Measurements from ENCODE around the gene NUDT4B. TPM values are rescaled to one million over a fixed set of nuclear protein-coding genes. Genes with fewer than 3 reads are reported as not detected.
"Not testable (repeated sequence)": the region's sequence is repeated elsewhere in the genome, so short reads cannot be mapped to it uniquely, and the experiment has no call there.

Gene NUDT4B
- total RNA-seq, 1 donor from 2014 or later, result 1.3 TPM

DNA sequence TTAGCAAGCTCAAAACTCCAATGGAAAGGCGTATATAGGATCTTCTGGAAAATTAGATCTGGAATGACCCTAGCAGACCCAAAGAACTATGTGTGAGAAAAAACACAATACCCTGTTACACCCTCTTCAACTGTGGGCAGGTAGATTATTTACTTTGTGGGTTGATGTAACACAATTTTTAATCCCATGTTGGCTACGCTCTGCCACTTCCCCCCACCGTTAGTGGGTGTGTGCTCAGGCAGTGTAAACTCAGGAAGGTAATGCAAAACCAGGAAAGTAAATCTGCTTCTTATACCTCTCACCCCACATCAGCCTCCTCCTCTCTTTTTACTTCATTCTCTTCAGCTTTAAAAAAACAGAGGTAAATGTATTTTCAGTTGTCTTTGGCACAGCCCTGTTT, 23.7 kb upstream of the NUDT4B start:
- not testable (repeated sequence) for H3K4me3 Mint-ChIP-seq; H3K36me3 Mint-ChIP-seq; H3K9me3 Mint-ChIP-seq; H3K4me1 Mint-ChIP-seq (ENCODE audit: unreplicated experiment); DNase-seq (ENCODE audit: extremely low spot score, unreplicated experiment); H3K27me3 Mint-ChIP-seq; H3K27ac Mint-ChIP-seq

DNA sequence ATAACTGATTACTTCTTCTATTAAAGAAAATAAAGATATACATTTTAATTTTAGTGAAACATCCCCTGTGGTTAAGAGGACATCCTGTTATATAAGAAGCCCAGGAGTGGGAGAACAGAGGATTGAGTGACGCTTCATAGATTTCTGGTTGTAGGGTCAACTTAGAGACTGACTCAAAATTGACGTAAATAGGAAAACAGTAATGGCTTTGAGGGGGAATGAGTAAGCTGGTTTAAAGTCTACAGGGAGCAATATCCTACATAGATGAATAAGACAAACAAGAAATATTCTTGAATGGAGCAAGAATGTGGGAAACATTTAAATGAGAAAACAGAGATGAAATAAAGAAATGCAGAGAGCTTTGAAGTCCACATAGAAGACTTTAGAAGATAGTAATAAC, 20.7 kb upstream of the NUDT4B start:
- H3K4me1 Mint-ChIP-seq (ENCODE audit: unreplicated experiment); H3K9me3 Mint-ChIP-seq; H3K4me3 Mint-ChIP-seq; H3K36me3 Mint-ChIP-seq; H3K27ac Mint-ChIP-seq; DNase-seq (ENCODE audit: extremely low spot score, unreplicated experiment); H3K27me3 Mint-ChIP-seq: not testable (repeated sequence)

DNA sequence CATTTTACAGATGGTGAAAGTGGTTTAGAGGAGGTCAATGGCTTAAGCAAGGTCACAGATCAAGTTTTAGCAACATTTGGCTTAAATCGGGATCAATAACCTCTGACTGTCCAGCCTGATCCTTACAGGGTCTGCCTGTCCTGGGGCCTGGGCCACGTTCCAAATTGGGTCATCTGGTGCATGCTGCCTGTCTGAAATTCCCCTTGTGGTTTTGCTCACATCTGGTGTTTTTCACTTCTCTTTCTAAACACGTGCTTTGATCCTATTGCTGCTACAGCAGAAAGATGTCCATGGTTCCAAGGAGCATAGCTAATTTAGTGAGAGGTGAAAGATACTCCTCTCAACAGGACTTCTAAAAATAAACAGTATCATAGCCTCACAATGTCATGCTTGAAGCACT, 19.4 kb upstream of the NUDT4B start:
- not testable (repeated sequence) for DNase-seq (ENCODE audit: extremely low spot score, unreplicated experiment); H3K4me1 Mint-ChIP-seq (ENCODE audit: unreplicated experiment); H3K36me3 Mint-ChIP-seq; H3K4me3 Mint-ChIP-seq; H3K27ac Mint-ChIP-seq; H3K9me3 Mint-ChIP-seq; H3K27me3 Mint-ChIP-seq

DNA sequence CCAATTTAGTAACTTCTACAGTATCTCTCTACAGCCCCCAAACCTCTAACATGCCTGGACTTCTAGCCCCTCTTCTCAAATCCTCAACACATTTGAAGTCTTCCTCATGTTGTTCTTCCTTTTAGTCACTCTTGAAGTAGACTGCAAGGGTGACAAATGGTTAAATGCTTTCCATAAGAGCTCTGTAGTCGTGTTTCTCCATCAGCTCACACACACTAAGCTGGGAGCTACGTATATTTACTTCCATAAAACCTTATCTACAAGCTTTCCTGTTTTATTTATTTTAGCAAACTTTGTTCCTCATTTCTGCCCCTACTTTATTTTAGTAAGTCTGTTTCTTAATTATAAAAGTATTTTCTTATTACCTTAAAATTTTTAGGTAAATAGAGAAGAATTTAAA, 19.0 kb upstream of the NUDT4B start:
- not testable (repeated sequence) for H3K36me3 Mint-ChIP-seq; H3K4me1 Mint-ChIP-seq (ENCODE audit: unreplicated experiment); H3K9me3 Mint-ChIP-seq; H3K27me3 Mint-ChIP-seq; H3K27ac Mint-ChIP-seq; H3K4me3 Mint-ChIP-seq; DNase-seq (ENCODE audit: extremely low spot score, unreplicated experiment)

DNA sequence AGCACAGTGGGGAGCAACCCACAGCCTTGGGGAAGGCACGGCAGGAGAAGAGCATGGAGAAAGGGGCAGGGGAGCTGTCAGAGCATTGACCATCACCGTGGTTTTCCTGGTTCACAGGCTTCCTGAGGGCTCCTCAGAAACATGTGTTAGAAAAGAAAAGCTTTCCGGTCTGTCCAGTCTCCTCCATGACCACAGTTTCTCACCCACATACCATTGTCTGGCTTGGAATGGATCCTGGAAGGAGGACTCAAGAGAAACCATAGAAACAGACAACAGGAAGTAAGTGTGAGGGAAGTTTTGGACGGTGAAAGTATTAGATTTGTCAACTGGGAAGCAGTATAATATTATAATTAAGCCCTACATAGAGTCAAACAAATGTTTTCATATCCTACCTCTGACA, 16.3 kb upstream of the NUDT4B start:
- H3K9me3 Mint-ChIP-seq; H3K36me3 Mint-ChIP-seq; H3K27me3 Mint-ChIP-seq; DNase-seq (ENCODE audit: extremely low spot score, unreplicated experiment); H3K27ac Mint-ChIP-seq; H3K4me3 Mint-ChIP-seq; H3K4me1 Mint-ChIP-seq (ENCODE audit: unreplicated experiment): not testable (repeated sequence)

DNA sequence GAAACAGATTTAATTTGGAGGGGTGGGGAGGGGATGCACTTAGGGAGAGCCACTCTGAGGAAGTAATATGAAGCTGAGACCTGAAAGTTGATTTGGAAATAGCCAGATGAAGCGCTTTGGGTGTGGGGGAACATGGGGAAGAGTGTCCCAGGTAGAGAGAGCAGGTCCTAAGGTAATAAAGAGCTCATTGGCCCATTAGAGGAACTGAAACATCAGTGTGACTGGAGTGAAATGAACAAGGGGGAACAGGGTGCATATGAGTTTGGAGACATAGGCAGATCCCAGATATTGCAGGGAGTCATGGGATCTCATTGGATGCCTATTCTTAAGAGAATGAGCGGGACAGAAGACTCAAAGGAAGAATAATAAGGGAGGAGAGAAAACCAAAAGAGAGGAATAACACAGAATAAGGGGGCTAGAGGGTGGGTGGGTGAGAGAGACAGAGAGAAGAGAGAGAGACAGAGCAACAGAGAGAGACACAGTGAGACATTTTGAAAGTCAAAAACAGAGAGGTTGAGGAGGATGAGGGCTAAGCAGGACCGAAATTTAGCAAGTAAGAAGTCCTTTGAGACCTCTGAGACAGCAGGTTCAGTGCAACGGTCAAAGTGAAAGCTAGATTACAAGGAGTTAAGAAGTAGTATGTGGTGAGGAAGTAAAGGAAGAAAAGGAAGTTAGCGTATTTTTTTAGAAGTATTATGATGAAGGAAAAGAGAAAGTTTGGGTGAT, 14.8 kb upstream of the NUDT4B start:
- H3K27ac Mint-ChIP-seq; H3K4me3 Mint-ChIP-seq; H3K27me3 Mint-ChIP-seq; H3K9me3 Mint-ChIP-seq; H3K4me1 Mint-ChIP-seq (ENCODE audit: unreplicated experiment); H3K36me3 Mint-ChIP-seq; DNase-seq (ENCODE audit: extremely low spot score, unreplicated experiment): not testable (repeated sequence)

DNA sequence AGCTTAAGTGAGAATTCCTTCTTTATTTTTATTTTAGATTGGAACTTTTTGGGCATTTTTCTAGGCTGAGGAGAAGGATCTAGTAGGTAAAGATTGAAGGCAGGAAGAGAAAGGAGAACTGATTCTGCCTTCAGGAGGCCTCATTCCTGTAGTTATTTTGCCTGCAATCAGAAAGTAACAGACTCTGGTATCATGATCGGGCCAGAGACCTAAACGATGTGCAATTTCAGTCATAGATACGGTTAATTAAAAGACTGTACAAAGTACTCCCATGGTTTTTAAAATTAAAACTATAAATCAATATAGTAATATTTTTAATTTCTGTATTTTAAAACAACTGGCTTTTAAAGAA, 14.3 kb upstream of the NUDT4B start:
- not testable (repeated sequence) for H3K4me3 Mint-ChIP-seq; H3K36me3 Mint-ChIP-seq; H3K4me1 Mint-ChIP-seq (ENCODE audit: unreplicated experiment); H3K27me3 Mint-ChIP-seq; H3K9me3 Mint-ChIP-seq; H3K27ac Mint-ChIP-seq; DNase-seq (ENCODE audit: extremely low spot score, unreplicated experiment)

DNA sequence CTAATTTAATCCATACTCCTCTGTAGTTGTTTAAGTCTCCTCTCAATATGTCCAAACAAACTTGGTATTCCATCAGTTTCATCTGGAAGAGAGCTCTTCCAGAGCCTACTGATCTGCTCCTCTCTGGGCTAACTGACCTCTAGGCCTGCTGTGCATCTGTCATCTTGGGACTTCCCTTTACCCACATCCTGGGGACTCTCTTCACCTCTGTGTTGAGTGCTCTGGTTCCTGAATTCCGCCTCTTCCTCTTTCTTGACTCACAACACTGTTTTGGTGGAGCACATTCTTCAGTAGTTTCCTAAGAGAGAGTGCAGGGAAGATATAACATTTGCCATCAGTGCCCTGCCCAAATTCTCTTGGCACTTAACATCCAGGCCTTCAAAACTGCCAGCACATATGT, 13.0 kb upstream of the NUDT4B start:
- not testable (repeated sequence) for H3K9me3 Mint-ChIP-seq; H3K36me3 Mint-ChIP-seq; H3K27ac Mint-ChIP-seq; DNase-seq (ENCODE audit: extremely low spot score, unreplicated experiment); H3K4me3 Mint-ChIP-seq; H3K4me1 Mint-ChIP-seq (ENCODE audit: unreplicated experiment); H3K27me3 Mint-ChIP-seq

DNA sequence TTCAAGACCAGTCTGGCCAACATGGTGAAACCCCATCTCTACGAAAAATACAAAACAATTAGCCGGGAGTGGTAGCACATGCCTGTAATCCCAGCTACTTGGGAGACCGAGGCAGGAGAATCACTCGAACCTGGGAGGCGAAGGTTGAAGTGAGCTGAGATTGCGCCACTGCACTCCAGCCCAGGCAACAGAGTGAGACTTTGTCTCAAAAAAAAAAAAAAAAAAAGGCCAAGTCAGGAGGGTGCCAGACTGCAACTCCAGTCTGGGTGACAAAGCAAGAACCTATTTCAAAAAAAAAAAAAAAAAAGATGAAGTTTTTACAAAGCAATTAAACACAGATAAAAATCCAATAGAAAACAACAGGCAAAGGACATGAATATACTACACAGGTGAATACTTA, 9.9 kb upstream of the NUDT4B start:
- H3K4me1 Mint-ChIP-seq (ENCODE audit: unreplicated experiment); H3K36me3 Mint-ChIP-seq; H3K27me3 Mint-ChIP-seq; DNase-seq (ENCODE audit: extremely low spot score, unreplicated experiment); H3K4me3 Mint-ChIP-seq; H3K27ac Mint-ChIP-seq; H3K9me3 Mint-ChIP-seq: not testable (repeated sequence)

DNA sequence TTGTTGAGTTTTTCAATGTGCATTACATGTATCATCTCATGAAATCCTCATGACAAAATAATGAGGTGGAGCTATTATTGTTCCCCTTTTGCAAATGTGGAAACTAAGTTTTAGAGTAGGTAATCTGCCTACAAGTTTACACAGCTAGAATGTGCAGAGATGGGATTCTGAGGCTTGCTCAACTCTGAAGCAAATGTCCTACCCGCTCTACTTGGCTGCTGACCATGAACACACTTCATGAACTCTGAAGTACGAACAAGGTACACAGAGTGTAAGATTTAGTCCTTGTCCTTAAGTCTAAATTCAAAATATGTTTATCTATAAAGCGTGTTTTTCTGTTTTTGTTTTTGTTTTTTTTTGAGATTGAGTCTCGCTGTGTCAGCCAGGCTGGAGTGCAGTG, 5.4 kb upstream of the NUDT4B start:
- not testable (repeated sequence) for H3K4me1 Mint-ChIP-seq (ENCODE audit: unreplicated experiment); H3K27me3 Mint-ChIP-seq; DNase-seq (ENCODE audit: extremely low spot score, unreplicated experiment)

DNA sequence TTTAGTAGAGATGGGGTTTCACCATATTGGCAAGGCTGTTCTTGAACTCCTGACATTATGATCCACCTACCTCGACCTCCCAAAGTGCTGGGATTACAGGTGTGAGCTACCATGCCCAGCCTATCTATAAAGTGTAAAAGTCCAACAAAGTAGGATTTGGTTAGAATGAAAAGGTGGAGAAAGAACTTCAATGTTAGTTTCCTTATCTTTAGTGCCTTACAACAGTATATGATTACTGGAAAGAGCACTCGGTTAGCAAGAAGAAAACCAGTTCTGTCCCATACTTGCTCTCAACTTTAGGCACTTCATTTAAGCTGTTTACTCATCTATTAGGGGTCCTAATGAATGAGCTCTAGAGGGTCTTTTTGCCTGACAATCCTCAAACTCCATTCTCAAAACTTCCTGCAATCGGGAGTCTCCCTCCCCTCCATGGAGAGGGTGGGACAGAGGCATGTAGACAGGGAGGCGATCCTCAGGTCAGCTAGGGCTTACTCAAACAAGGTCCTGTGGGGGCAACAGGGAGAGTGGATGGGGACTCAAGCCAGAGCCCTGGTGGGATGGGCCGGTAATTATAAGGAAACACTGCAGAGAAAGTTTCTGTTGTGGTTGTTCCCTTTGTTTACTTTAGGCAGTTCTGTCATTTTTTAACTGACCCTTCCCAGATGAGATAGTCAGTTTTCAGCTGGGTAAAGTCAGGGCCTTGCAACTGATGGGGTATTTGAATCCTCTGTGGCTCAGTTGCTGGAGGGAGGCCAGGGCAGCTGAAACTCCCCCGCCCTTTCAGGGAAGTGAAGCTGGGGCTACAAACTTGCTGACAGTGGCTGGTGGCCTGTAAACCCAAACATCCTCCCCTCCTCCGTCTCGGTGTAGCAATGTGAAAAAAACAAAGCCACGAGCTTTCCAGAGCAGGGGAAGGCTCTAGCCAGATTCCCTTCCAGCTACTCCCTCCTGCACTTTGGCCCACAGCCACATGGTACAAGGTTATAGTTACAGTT, 4.6 kb upstream of the NUDT4B start:
- not testable (repeated sequence) for DNase-seq (ENCODE audit: extremely low spot score, unreplicated experiment); H3K4me1 Mint-ChIP-seq (ENCODE audit: unreplicated experiment); H3K36me3 Mint-ChIP-seq; H3K27me3 Mint-ChIP-seq; H3K27ac Mint-ChIP-seq; H3K4me3 Mint-ChIP-seq; H3K9me3 Mint-ChIP-seq

More for the DNA sequence above, 5.4 kb upstream of the NUDT4B start:
- not testable (repeated sequence) for H3K9me3 Mint-ChIP-seq, H3K27ac Mint-ChIP-seq, H3K36me3 Mint-ChIP-seq, H3K4me3 Mint-ChIP-seq

DNA sequence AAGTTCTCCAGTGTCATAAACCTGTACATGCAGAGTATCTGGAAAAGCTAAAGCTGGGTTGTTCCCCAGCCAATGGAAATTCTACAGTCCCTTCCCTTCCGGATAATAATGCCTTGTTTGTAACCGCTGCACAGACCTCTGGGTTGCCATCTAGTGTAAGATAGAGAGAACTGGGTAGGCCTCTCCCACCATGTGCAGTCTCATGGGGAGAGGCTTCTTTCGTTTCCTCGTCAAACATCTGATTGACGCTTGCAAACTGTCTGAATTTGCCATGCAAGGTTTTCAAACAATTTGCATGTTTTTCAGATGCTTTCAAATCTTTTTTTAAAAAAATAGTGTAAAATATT, 734 bp downstream of the NUDT4B start:
- H3K9me3 Mint-ChIP-seq; H3K27ac Mint-ChIP-seq; DNase-seq (ENCODE audit: extremely low spot score, unreplicated experiment): not testable (repeated sequence)

DNA sequence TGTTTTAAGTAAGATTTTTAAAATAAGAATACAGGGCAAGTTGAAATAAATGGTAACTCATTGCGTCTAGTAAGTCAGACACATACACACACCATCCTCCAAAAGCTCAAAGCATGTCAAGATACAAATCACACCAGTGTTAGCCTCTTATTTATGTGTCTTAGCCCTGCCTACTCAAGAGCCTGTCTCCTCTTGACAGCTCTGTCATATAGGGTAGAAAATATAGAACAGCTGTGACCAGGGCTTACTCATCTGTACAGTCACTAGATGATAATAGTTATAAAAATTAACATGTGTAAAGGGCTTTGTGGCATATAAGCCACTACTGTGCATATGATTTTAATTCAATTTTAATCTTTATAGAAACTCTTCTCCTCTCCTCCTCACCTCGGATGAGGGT, 7.7 kb downstream of the NUDT4B start:
- not testable (repeated sequence) for H3K36me3 Mint-ChIP-seq

More for the DNA sequence above, 734 bp downstream of the NUDT4B start:
- not testable (repeated sequence) for H3K4me3 Mint-ChIP-seq; H3K36me3 Mint-ChIP-seq; H3K4me1 Mint-ChIP-seq (ENCODE audit: unreplicated experiment); H3K27me3 Mint-ChIP-seq

DNA sequence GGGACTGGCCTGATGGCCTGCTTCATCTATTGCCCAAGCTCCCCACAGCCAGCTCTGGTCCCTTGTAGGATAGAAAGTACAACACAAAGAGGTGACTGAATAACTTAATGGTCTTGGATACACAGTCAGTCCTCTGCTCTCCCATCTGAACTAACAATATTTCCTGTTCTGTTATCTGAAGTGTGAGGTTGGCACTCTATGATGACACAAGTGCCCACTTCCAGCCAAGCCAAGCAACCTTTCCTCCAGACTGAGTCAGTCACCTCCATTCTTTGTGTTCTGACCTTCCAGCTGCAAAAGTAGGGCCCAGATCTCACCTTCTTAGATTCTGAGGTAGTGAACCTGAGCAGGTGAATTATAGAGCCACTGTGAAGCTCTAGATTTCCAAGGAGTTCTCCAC, 8.9 kb downstream of the NUDT4B start:
- not testable (repeated sequence) for H3K4me3 Mint-ChIP-seq; H3K36me3 Mint-ChIP-seq; DNase-seq (ENCODE audit: extremely low spot score, unreplicated experiment); H3K9me3 Mint-ChIP-seq; H3K27me3 Mint-ChIP-seq; H3K4me1 Mint-ChIP-seq (ENCODE audit: unreplicated experiment); H3K27ac Mint-ChIP-seq

More for the DNA sequence above, 7.7 kb downstream of the NUDT4B start:
- H3K4me1 Mint-ChIP-seq (ENCODE audit: unreplicated experiment); H3K27me3 Mint-ChIP-seq; H3K4me3 Mint-ChIP-seq; H3K9me3 Mint-ChIP-seq; DNase-seq (ENCODE audit: extremely low spot score, unreplicated experiment); H3K27ac Mint-ChIP-seq: not testable (repeated sequence)
